COLO668 (cell line): ENCODE measurements around the gene FXYD3.

Source experiments
- DNase-seq: peaks from one replicate; lab custom pipeline; 2025; ENCODE audit not compliant: unreplicated experiment; lab: John Stamatoyannopoulos, UW

The FXYD3 gene

DNA sequence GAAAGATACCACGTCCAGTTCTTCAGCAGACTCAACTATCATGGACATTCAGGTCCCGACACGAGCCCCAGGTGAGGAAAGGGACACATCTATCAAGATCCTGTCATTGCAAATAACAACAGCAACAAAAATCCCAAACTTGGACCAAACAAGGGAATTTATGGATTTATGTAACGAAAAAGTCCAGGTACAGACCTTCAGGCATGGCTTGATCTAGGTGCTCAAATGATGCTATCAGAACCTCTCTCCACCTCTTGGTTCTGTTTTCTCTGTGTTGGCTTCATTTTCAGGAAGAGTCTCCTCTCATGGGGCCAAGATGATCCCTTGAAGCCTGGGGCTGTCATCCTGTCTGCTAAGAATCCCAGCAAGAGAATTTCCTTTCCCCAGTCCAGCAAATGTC, 41.8 kb downstream of the FXYD3 start:
- DNase-seq: no peak

DNA sequence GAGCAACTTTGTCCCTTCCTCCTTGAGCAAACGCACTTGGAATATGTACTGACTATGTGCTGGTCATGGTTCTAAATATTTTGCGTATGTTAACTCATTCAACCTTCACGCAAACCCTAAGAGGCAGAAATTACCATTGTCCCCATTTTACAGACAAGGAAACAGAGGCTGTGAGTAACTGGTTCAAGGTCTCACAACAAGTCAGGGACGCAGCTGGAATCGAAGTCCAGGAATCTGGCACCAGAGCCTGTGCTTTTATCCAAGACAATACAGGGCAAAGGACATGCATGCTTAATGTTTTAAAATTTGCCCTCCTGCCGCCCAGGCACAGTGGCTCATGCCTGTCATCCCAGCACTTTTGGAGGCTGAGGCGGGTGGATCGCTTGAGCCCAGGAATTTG, 44.0 kb downstream of the FXYD3 start:
- DNase-seq: no peak

DNA sequence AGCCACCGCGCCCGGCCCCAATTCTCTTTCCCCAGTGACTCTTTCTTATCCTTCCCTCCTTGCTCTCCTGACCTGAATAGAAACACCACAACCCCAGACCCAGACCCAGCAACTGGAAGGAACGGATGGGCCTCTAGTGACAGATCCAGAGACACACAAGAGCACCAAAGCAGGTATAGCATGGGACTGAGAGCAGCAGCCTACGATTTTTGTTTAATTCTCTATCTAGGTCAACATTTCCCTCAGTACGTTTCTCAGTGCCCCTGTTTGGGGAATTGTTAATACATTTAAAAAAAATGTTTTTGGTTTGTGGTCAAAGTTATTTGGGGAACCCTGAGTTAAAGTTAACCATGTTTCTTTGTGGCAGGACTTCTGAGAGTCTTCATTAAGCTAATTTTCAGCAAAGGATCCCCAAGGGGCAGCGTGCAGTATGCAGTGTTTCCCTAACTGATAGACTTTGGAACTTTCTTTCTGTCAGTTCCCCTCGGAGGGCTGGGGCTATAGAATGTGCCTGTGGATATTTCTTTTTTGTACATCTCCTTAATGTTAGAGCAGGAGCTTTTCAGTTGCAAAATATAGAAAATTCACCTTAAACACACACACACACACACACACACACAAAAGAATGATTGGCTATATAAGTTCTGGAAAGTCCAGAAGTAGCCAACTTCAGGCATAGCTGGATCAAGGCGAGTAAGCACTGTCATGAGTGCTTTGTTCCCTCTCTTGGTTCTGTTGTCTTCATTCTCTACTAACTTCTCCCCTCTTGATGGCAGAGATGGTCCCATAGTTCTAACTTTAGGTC, 45.2 kb downstream of the FXYD3 start:
- DNase-seq: no peak

DNA sequence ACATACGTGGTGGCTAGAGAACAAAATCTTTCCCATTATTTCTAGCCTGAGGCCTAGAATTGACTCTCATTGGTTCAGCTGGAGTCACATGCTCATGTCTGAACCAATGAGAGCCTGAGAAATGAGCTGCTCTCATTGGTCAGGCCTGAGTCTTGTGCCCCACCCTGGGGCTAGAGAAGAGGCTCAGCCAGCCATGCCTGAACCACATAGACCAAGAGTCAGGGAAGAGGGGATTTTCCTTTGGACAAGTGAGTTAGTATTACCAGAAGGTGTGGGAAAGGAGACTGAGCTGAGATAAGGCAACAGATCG, 45.8 kb downstream of the FXYD3 start:
- no peak for DNase-seq

DNA sequence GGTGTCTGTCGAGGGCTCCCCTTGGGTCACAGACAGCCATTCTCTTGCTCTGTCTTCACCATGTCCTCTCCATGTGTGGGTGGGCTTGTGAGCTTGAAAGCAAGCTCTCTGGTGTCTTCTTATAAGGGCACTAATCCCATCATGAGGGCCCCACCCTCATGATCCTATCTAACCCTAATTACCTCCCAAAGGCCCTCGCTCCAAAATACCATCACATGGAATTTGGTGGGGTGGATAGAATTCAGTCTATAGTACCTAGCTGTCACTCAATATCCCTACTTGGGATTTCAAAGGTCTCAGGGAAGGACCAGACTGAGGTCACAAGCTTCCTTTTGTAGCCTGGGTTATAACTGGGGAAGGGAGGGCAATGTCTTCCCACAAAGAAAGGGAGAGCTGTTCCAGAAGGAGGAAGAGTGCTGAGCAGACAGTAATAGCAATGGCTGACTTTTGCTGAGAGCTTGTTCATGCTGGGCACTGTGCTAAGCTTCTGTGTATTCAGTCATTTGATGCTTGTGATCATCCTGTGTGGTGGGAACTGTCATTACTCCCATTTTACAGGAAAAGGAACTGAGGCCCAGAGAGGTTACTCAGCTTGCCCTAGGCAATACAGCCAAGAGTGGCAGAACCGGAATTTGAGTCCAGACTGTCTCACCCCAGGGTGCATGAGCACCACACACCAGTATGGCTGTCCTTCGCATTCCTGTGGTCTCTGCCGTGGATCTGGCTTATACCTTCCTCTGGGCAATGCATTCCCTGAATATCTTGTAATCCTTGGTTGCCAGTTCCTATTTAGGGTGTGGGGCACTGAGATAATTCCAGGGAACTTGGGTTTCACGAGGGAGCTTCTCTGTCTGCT, 47.1 kb downstream of the FXYD3 start:
- DNase-seq: no peak

DNA sequence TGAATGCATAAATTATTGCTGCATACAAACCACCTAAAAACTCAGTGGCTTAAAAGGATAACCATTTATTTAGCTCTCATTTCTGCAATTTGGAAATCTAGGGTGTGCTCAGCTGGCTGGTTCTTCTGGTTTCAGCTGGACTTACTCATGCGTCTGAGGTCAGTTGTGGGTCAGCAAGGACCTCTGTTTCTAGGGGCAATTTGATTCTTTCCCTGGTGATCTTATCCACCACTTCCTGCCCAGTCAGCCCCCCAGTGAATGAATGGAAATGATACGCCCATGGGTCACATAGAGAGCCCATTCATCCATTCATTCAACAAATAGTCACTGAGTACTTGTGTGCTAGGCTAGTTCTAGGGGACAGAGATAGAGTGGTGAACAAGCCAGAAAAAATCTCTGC, 48.8 kb downstream of the FXYD3 start:
- DNase-seq: no peak

DNA sequence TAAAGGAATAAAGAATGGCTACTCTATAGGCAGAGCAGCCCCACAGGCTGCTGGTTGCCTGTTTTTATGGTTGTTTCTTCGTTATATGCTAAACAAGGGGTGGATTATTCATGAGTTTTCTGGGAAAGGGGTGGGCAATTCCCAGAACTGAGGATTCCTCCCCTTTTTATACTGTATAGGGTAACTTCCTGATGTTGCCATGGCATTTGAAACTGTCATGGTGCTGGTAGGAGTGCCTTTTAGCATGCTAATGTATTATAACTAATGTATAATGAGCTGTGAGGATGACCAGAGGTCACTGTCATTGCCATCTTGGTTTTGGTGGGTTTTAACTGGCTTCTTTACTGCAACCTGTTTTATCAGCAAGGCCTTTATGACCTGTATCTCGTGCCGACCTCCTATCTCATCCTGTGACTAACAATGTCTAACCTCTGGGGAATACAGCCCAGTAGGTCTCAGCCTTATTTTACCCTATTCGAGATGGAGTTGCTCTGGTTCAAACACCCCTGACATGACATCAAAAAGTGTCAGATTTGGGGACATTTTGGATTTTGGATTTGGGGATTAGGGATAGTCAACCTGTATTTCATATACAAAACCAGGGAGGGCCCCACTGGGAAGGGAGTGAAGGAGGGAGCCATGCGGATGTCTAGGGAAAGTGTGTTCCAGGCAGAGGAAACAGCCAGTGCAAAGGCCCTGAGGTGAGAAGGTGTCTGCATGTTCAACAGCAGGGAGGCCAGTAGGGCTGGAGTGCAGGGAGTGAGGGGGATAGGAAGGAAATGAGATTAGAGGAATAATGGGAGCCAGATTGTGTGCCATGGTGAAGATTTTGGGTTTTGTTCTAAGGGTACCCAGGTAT, 49.8 kb downstream of the FXYD3 start:
- no peak for DNase-seq

DNA sequence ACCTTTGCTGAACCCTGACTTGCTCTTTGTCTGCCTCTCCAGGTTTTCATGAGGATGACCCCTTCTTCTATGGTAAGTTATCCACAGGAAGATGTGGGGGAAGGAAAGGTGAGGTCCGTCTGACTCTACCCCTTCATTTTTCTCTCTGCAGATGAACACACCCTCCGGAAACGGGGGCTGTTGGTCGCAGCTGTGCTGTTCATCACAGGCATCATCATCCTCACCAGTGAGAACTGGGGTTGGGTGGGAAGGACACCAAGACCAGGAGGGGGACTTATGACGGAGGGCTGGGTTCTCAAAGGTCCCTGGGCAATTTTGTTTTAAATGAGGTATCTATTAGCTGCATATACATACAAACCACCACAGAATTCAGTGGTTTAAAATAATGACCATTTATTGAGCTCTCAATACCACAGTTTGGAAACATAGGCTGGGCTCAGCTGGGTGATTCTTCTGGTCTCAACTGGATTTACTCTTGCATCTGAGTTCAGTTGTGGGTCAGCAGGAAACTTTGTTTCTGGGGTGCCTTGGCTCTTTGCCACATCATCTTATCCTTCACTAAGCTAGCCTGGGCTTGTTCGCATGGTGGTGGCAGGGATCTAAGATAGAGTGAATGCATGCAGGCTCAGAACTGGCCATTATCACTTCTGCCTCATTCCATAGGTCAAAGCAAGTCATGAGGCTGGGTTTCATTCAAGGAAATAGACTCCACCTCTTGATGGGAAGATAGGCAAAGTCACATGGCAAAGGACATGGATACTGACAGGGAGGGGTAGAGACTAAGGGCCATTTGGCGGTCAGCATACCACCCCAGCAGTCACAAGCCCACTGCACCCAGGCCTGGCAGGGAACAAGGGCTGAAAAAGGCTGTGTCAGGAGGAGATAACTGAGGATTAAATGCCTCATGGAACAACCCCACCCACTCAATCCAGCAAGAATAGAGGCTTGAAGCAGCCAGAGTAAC, 50.8 kb downstream of the FXYD3 start:
- DNase-seq: no peak

DNA sequence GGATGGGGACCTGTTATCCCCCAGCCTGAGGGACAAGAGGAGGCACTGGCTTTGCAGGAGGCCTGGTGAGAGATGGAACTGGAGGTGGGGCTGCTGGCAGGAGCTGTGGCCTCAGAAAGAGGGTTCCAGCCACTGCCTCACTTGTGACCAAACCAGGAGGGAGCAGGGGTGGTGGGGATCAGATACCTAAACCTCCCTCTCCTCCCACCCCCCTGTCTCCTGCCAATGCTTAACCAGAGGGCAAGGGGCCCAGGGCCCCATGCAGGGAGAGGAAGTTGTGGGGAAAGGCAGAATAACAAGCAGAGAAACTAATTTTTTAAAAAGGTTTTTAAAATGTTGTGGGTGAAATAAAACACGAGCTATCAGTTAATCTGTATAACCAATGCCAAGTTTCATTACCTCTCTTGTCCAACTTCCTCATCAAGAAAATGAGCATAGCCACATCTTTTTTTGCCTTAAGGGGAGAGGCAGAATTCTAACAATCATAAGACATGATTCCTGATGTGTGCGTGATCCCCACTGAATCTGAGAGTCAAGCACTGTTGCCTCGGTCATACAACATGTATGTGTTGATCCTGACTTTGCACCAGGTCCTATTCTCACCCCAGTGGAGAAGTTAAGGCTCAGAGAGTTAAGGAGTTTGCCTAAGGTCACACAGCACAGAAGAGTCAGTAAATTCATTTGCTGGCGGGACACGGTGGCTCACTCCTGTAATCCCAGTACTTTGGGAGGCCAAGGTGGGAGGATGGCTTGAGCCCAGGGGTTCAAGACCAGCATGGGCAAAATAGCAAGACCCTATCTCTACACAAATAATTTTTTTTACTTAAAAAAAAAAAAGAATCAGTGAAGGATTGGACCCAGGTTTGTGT, 51.9 kb downstream of the FXYD3 start:
- no peak for DNase-seq

DNA sequence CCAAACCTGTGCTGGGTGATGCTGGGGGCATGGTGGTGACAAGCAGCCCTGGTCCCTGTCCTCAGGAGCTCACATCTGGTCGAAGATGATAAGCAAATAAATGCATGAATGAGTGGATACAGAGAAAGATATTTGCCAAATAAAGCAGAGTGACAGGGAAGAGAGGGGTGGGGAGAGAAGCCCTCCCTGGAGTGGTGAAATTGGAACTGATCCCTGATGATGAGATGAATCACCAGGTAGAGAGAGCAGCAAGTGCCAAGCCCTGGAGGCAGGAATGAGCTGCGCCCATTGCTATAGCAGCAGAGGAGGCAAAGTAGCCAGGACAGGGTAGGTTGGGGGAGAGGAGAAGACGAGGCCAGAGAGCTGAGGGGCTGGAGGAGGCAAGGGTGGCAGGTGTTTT, 52.6 kb downstream of the FXYD3 start:
- peak; percentile 3 for DNase-seq

DNA sequence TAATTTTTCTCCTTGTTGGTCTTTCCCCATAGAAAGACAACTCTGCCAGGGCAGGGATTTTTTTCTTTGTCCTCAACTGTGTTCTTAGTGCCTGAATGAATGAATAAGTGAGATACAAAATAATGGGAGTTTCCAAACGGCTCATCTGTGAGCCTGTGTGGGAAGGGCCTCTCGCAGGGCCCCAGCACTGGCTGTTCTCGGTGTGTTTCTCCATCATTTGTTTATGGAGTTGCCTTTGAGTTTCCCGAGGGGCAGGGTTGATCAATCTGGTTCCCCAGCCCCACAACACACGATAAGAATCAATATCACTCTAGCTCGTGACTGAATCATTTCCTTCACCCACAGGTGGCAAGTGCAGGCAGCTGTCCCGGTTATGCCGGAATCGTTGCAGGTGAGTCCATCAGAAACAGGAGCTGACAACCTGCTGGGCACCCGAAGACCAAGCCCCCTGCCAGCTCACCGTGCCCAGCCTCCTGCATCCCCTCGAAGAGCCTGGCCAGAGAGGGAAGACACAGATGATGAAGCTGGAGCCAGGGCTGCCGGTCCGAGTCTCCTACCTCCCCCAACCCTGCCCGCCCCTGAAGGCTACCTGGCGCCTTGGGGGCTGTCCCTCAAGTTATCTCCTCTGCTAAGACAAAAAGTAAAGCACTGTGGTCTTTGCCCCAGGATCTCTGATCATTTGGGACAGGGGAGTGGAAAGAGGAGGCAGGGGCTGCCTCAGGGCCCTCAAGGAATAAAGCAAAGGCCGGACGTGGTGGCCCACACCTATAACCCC, 53.8 kb downstream of the FXYD3 start:
- no peak for DNase-seq

DNA sequence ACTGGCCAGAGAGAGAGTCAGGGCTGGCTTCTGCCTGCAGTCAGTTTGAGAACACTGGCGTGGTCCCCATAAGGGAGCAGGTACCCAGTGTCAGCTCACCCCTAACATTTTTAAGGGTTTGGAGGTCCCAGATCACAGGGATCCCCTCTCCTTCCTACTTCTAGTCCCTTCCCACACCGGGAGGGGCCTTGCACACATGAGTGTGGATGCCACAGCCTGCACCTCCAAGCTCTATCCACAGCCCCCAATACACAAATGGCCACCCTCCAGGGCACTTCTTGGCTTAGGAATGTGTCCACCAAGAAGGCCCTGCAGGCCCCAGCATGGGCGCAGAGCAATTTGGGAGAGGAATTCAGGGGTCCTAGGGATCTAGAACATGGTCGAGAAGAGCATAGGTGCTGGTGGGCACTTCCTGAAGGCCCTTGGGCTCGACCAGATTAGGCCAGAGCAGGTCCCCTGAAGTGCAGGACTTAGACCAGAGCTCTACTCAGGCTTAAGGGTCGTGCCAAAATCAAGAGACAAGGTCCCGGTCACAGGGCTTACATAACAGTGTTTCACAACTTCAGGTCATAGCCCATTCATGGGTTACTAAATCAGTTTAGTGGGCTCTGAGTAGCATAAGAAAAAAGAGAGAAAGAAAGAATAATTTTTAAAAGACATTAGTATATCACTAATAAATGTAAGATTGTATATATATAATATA, 54.9 kb downstream of the FXYD3 start:
- DNase-seq: no peak

DNA sequence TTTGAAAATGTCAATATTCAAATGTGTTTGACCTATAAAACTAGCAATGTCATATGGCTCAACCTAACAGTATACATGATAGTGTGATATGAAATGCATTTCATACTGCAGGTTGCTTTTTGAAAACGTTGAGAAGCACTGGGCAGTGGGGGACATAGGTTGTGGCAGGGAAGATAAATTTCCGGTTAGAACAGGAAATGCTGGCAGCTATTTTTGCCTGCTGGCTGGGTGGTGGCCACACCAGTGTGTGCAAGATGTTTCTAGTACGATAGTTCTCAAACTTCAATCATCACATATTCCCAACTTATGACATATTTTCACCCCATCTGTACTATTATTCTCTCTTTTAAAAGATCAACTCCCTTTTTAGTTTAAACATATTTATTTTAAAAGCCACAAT, 56.1 kb downstream of the FXYD3 start:
- DNase-seq: no peak
